ENCODE results near the gene BRINP3. TPM values are rescaled to one million over a fixed set of nuclear protein-coding genes. Genes with fewer than 3 reads are reported as not detected.

Gene BRINP3
- total RNA-seq, 4 donors from 2014 or later, result 14.0 to 50.0 (median 42.7) TPM

DNA sequence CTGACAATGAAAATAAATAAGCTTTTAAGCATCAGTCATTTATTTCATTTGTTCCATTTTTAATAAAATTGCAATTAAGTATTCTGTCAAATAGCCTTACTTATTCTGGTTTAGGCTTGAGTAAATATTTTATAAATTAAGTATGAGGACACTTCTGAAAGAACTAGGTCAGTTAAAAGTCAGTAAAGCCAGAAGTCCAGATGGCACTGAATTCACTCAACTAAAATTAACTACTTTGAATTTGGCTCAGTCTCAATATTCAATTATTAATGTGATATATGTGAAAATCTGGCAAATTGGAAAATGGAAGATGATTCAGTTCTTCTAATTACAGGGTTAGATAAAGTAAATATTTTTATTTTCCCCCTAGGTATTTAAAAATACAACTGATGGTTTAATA, 174.2 kb downstream of the BRINP3 start:
- no peak overlapping the region for H3K4me3 ChIP-seq
- H3K4me1 ChIP-seq, result no peaks in the 10 kb centered on the region
- no peak overlapping the region for H3K27ac ChIP-seq
- DNase-seq, result no peak
- H3K27me3 ChIP-seq, result no peaks in the 10 kb centered on the region
- no peak for TF ChIP-seq POLR2A (IDR thresholded peaks at IDR 0.05)
- no peak for TF ChIP-seq CTCF (IDR thresholded peaks at IDR 0.05)
- H3K36me3 ChIP-seq, result no peaks in the 10 kb centered on the region
- no peaks in the 10 kb centered on the region for H3K9me3 ChIP-seq

DNA sequence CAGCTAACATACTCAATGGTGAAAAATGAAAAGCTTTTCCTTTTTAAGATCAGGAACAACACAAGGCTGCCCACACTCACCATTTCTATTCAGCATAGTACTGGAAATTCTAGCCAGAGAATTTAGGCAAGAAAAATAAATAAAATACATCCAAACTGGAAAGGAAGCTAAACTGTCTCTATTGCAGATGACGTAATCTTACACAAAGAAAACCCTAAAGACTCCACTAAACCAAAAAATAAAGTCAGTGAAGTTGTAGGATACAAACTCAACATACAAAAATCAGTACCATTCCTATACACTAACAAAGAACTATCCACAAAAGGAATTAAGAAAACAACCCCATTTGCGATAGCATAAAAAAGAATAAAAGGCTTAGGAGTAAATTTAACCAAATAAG, 181.2 kb downstream of the BRINP3 start:
- DNase-seq, result no peak
- Histone ChIP-seq H3K4me3 (no peak overlapping the region), H3K27ac (no peak overlapping the region), H3K4me1 (no peaks in the 10 kb centered on the region), H3K36me3 (no peaks in the 10 kb centered on the region), H3K27me3 (no peaks in the 10 kb centered on the region), H3K9me3 (no peaks in the 10 kb centered on the region)
- TF ChIP-seq CTCF (IDR thresholded peaks at IDR 0.05) (no peak), POLR2A (IDR thresholded peaks at IDR 0.05) (no peak)

DNA sequence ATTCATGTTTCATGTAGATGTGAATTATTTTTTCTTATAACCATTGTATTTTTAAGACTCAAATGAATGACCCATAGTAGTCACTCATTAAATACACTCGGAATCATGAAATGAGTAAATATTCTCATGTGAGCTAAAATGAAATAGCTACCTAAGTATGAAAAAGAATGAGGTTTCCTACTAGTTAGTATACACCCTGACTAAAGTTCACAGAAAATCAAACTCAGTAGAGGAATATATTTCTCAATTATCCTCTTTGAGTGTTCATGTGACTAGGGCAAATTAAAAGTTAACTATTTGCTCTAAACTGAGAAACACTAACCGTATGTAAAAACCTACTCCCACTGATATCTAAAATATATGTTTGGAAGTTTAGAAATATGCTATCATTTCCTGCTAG, 187.8 kb downstream of the BRINP3 start:
- Histone ChIP-seq H3K36me3 (no peaks in the 10 kb centered on the region), H3K4me1 (no peaks in the 10 kb centered on the region), H3K9me3 (no peaks in the 10 kb centered on the region), H3K27ac (no peak overlapping the region), H3K4me3 (no peak overlapping the region), H3K27me3 (no peaks in the 10 kb centered on the region)
- no peak for DNase-seq
- no peak for TF ChIP-seq POLR2A (IDR thresholded peaks at IDR 0.05)
- TF ChIP-seq CTCF (IDR thresholded peaks at IDR 0.05), result no peak

- Histone ChIP-seq H3K4me3 (no peak overlapping the region), H3K4me1 (no peaks in the 10 kb centered on the region), H3K36me3 (no peaks in the 10 kb centered on the region), H3K9me3 (no peaks in the 10 kb centered on the region), H3K27ac (no peak overlapping the region), H3K27me3 (no peaks in the 10 kb centered on the region)
- DNase-seq, result no peak
- TF ChIP-seq POLR2A (IDR thresholded peaks at IDR 0.05) (no peak), CTCF (IDR thresholded peaks at IDR 0.05) (no peak)
Measured at GRCh38 chr1:190286111-190286510, 191.6 kb downstream of the BRINP3 start.

DNA sequence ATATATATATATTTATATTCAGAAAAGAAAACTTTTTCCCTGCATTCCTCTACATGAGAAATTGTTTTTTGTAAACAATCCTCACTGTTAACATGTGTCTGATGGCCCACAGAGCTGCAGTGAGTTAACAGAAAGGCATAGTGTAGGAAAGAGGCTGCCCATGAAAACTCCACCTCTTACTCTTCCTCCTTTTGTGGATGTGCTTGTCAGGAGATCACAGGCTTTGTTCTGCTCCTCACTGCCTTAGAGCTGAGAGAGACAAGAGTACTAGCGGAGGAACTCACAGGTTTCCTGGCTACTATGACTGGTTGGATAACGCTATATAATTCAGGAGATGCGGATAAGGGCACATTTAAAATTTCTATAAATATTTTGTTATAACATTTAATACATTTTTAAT, 200.6 kb downstream of the BRINP3 start:
- no peak overlapping the region for H3K27ac ChIP-seq
- H3K9me3 ChIP-seq, result no peaks in the 10 kb centered on the region
- DNase-seq, result no peak
- TF ChIP-seq POLR2A (IDR thresholded peaks at IDR 0.05), result no peak
- no peak for TF ChIP-seq CTCF (IDR thresholded peaks at IDR 0.05)
- H3K27me3 ChIP-seq, result no peaks in the 10 kb centered on the region
- H3K4me1 ChIP-seq, result no peaks in the 10 kb centered on the region
- H3K4me3 ChIP-seq, result no peak overlapping the region
- no peaks in the 10 kb centered on the region for H3K36me3 ChIP-seq

DNA sequence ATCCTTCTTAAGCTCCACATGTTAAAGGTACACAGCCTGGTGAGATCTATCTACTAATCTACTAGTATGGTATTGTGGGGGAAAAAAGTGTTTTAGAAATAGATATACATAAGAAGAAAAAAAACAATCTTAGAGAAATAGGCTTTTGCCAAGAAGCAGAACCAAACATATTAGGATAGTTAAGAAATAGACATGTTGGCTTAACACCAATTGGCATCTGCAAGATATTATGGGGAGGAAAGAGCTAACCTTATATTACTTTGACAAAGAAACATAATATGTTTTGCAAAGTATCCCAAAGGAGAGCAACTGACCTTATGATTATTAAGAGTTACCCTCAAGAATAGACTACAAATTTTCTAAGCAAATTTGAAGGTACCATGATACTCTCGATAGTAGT, 202.9 kb downstream of the BRINP3 start:
- Histone ChIP-seq H3K9me3 (no peaks in the 10 kb centered on the region), H3K4me3 (no peak overlapping the region), H3K4me1 (no peaks in the 10 kb centered on the region), H3K36me3 (no peaks in the 10 kb centered on the region), H3K27ac (no peak overlapping the region), H3K27me3 (no peaks in the 10 kb centered on the region)
- DNase-seq, result no peak
- no peak for TF ChIP-seq POLR2A (IDR thresholded peaks at IDR 0.05)
- TF ChIP-seq CTCF (IDR thresholded peaks at IDR 0.05), result no peak

Data from Peyer's patch (tissue), 4 donors.